H1 (cell line): ENCODE measurements around the gene RADIL. TPM values are rescaled to one million over a fixed set of nuclear protein-coding genes. Genes with fewer than 3 reads are reported as not detected.
A peak's percentile ranks its signal among the peaks of the same experiment; 100 is the strongest.

ENCODE experiments used
- CTCF ChIA-PET: fragments of 300-600 bp; sonication (Branson Sonifier 250); formaldehyde crosslinking; loops from one replicate; lab custom pipeline; 2021; ENCODE audit not compliant: partially characterized antibody; lab: Charles Lee
- POLR2A ChIA-PET: fragments of 300-600 bp; sonication (Branson Sonifier 250); formaldehyde crosslinking; loops from one replicate; lab custom pipeline; 2021; ENCODE audit warnings: inconsistent platforms; ENCODE audit not compliant: partially characterized antibody; lab: Charles Lee
- DNase-seq, 2 experiments: peaks; one replicate each; pipeline versions ENCODE4 v3.0.0 to v3.0.0-alpha.2; 2010 to 2022; ENCODE audit warnings: low spot score in 2 of 2, low read depth in 1 of 2, mixed read lengths in 1 of 2
- FAIRE-seq: peaks from 2 replicates; lab custom pipeline; 2011; peaks lifted over from hg19 to GRCh38; lab: Jason Lieb, UNC
- H2AFZ ChIP-seq: 2 replicates; pipeline ENCODE4 v1.8.1; 2012; ENCODE audit warnings: low read length, inconsistent platforms
- H2AK5ac ChIP-seq: 2 replicates; pipeline ENCODE4 v1.6.1; 2013; ENCODE audit warnings: low read depth, low read length
- H2BK120ac ChIP-seq: replicated peaks from 2 replicates; pipeline ENCODE3; 2013; ENCODE audit warnings: low read depth, low read length, inconsistent platforms
- H2BK12ac ChIP-seq: 2 replicates; pipeline ENCODE4 v1.6.1; 2013; ENCODE audit warnings: low read depth, low read length
- H2BK15ac ChIP-seq: 2 replicates; pipeline ENCODE4 v1.6.1; 2013; ENCODE audit warnings: low read length
- H2BK20ac ChIP-seq: 2 replicates; pipeline ENCODE4 v1.6.1; 2013; ENCODE audit warnings: low read length
- H2BK5ac ChIP-seq: 2 replicates; pipeline ENCODE4 v1.6.1; 2013; ENCODE audit warnings: low read depth, low read length
- H3K14ac ChIP-seq: 2 replicates; pipeline ENCODE4 v1.6.1; 2013; ENCODE audit warnings: inconsistent platforms; ENCODE audit not compliant: insufficient read length
- H3K18ac ChIP-seq: 2 replicates; pipeline ENCODE4 v1.6.1; 2013; ENCODE audit warnings: low read length; ENCODE audit errors: extremely low read depth
- H3K23ac ChIP-seq: 2 replicates; pipeline ENCODE4 v1.6.1; 2013; ENCODE audit warnings: inconsistent platforms; ENCODE audit not compliant: insufficient read length
- H3K23me2 ChIP-seq: 2 replicates; pipeline ENCODE4 v1.6.1; 2013; ENCODE audit warnings: low read depth, low read length
- H3K27ac ChIP-seq: 2 replicates; pipeline ENCODE4 v1.6.1; 2011; ENCODE audit warnings: low read depth, low read length, inconsistent platforms
- H3K27me3 ChIP-seq, 4 experiments: replicated peaks in 1 of 4; 1 replicate in 1 of 4; 2 replicates in 3 of 4; pipeline versions ENCODE4 v1.6.1 to v1.8.1; 2011 to 2013; ENCODE audit warnings: low read length in 3 of 4, mild to moderate bottlenecking in 3 of 4, inconsistent platforms in 2 of 4, mixed read lengths in 2 of 4, moderate library complexity in 1 of 4; ENCODE audit not compliant: control insufficient read depth in 3 of 4, insufficient read depth in 3 of 4; ENCODE audit errors: extremely low read depth in 1 of 4
- H3K36me3 ChIP-seq, 4 experiments: 2 replicates each; pipeline versions ENCODE4 v1.6.1 to v1.8.1; 2011 to 2013; ENCODE audit warnings: mild to moderate bottlenecking in 4 of 4, low read length in 3 of 4, moderate library complexity in 2 of 4, control low read depth in 1 of 4, inconsistent platforms in 1 of 4; ENCODE audit not compliant: insufficient read depth in 4 of 4, control insufficient read depth in 2 of 4
- H3K4ac ChIP-seq: replicated peaks from 2 replicates; pipeline ENCODE3; 2013; ENCODE audit warnings: low read length, low read depth, mixed read lengths, inconsistent platforms; ENCODE audit not compliant: insufficient read length
- H3K4me1 ChIP-seq, 4 experiments: replicated peaks in 1 of 4; 1 replicate in 1 of 4; 2 replicates in 3 of 4; pipeline versions ENCODE4 v1.6.1 to v1.8.1; 2011 to 2013; ENCODE audit warnings: low read length in 3 of 4, inconsistent platforms in 2 of 4, mixed read lengths in 1 of 4; ENCODE audit not compliant: insufficient read depth in 4 of 4, control insufficient read depth in 3 of 4
- H3K4me2 ChIP-seq, 2 experiments: 2 replicates each; pipeline versions ENCODE4 v1.6.1 to v1.8.1; 2011 to 2013; ENCODE audit warnings: low read depth in 2 of 2, low read length in 2 of 2, control low read depth in 1 of 2, inconsistent platforms in 1 of 2, mild to moderate bottlenecking in 1 of 2; ENCODE audit not compliant: insufficient read depth in 1 of 2
- H3K4me3 ChIP-seq, 4 experiments: fragments of 200-600, 300-600 bp in 1 of 4; sonication (generic), shearing (Covaris generic), sonication (Bioruptor Twin) in 1 of 4; 2 replicates each; pipeline versions ENCODE4 v1.5.1 to v1.8.1; 2011 to 2016; ENCODE audit warnings: low read length in 4 of 4, low read depth in 3 of 4, control low read depth in 2 of 4, inconsistent platforms in 2 of 4, mild to moderate bottlenecking in 2 of 4, mixed read lengths in 1 of 4, moderate library complexity in 1 of 4; ENCODE audit not compliant: insufficient read depth in 2 of 4; ENCODE audit errors: extremely low read depth in 1 of 4
- H3K56ac ChIP-seq: replicated peaks from 2 replicates; pipeline ENCODE3; 2013; ENCODE audit warnings: low read depth, mild to moderate bottlenecking, mixed read lengths, low read length, inconsistent platforms; ENCODE audit not compliant: insufficient read length
- H3K79me1 ChIP-seq: 2 replicates; pipeline ENCODE4 v1.6.1; 2013; ENCODE audit warnings: low read depth, low read length, control low read depth
- H3K79me2 ChIP-seq, 2 experiments: 2 replicates each; pipeline versions ENCODE4 v1.6.1 to v1.8.1; 2012 to 2013; ENCODE audit warnings: low read length in 2 of 2, mild to moderate bottlenecking in 2 of 2, inconsistent platforms in 1 of 2; ENCODE audit not compliant: insufficient read depth in 2 of 2, control insufficient read depth in 1 of 2
- H3K9ac ChIP-seq, 4 experiments: replicated peaks in 1 of 4; 1 replicate in 1 of 4; 2 replicates in 3 of 4; pipeline versions ENCODE4 v1.6.1 to v1.8.1; 2011 to 2013; ENCODE audit warnings: low read depth in 3 of 4, low read length in 3 of 4, control low read depth in 2 of 4, mild to moderate bottlenecking in 2 of 4, moderate library complexity in 2 of 4, inconsistent platforms in 1 of 4; ENCODE audit errors: extremely low read depth in 1 of 4
- H3K9me3 ChIP-seq, 2 experiments: 2 replicates each; pipeline versions ENCODE4 v1.6.1 to v1.8.1; 2012 to 2013; ENCODE audit warnings: mild to moderate bottlenecking in 2 of 2, moderate library complexity in 2 of 2, control low read depth in 1 of 2, inconsistent platforms in 1 of 2, low read depth in 1 of 2, low read length in 1 of 2, mixed read lengths in 1 of 2; ENCODE audit not compliant: insufficient read depth in 2 of 2
- H4K20me1 ChIP-seq, 2 experiments: replicated peaks in 1 of 2; 2 replicates each; pipeline versions ENCODE3 to v1.8.1; 2011 to 2013; ENCODE audit warnings: inconsistent platforms in 2 of 2, low read length in 2 of 2, mild to moderate bottlenecking in 1 of 2; ENCODE audit not compliant: insufficient read depth in 2 of 2, control insufficient read depth in 1 of 2
- H4K5ac ChIP-seq: 2 replicates; pipeline ENCODE4 v1.6.1; 2013; ENCODE audit warnings: low read length, low read depth, mixed read lengths, inconsistent platforms; ENCODE audit not compliant: insufficient read length
- H4K8ac ChIP-seq: 2 replicates; pipeline ENCODE4 v1.8.0; 2013; ENCODE audit warnings: mild to moderate bottlenecking, moderate library complexity, low read length, inconsistent platforms; ENCODE audit not compliant: insufficient read depth; ENCODE audit errors: extremely low read depth
- H4K91ac ChIP-seq: replicated peaks from 2 replicates; pipeline ENCODE3; 2013; ENCODE audit warnings: low read length, mixed read lengths, inconsistent platforms; ENCODE audit not compliant: insufficient read length
- BACH1 ChIP-seq: IDR thresholded peaks from 2 replicates; pipeline ENCODE4 v1.6.1; 2012; ENCODE audit warnings: low read length, improper control_type of control experiment
- BCL11A ChIP-seq, 2 experiments: IDR thresholded peaks; one replicate each; pipeline ENCODE4 v1.6.1; 2011; ENCODE audit warnings: low read depth in 2 of 2, low read length in 2 of 2, mild to moderate bottlenecking in 2 of 2
- CEBPB ChIP-seq: IDR thresholded peaks from 2 replicates; pipeline ENCODE4 v1.6.1; 2012; ENCODE audit warnings: low read depth, low read length
- CHD1 ChIP-seq: IDR thresholded peaks from 2 replicates; pipeline ENCODE4 v1.6.1; 2012; ENCODE audit warnings: low read depth, low read length, improper control_type of control experiment
- EGR1 ChIP-seq: IDR thresholded peaks from 2 replicates; pipeline ENCODE4 v1.6.1; 2011; ENCODE audit warnings: low read depth, low read length, borderline replicate concordance
- GTF2F1 ChIP-seq: IDR thresholded peaks from 2 replicates; pipeline ENCODE4 v1.6.1; 2012; ENCODE audit warnings: low read depth, low read length, improper control_type of control experiment, borderline replicate concordance
- KDM5A ChIP-seq: fragments of 200-600 bp; IDR thresholded peaks from 2 replicates; pipeline ENCODE4 v1.7.1; 2012; ENCODE audit warnings: mild to moderate bottlenecking, low read length, inconsistent platforms, mixed read lengths
- POLR2AphosphoS5 ChIP-seq: IDR thresholded peaks from 2 replicates; pipeline ENCODE4 v1.6.1; 2011; ENCODE audit warnings: low read depth, low read length
- RXRA ChIP-seq: IDR thresholded peaks from 2 replicates; pipeline ENCODE4 v1.6.1; 2011; ENCODE audit warnings: low read depth, mild to moderate bottlenecking, low read length, moderate library complexity; ENCODE audit not compliant: insufficient read depth
- TCF12 ChIP-seq: IDR thresholded peaks from 2 replicates; pipeline ENCODE4 v1.6.1; 2011; ENCODE audit warnings: low read depth, mild to moderate bottlenecking, low read length
- WGBS, 2 experiments: shearing (Covaris generic) in 1 of 2; methylation state at CpG; one replicate each; pipeline versions ENCODE4 v1.1.6 to v1.1.7; 2013 to 2015; ENCODE audit warnings: low lambda C conversion rate in 2 of 2, mixed read lengths in 2 of 2, inconsistent platforms in 1 of 2, low coverage in 1 of 2, missing lambda C conversion rate in 1 of 2; ENCODE audit not compliant: insufficient replicate concordance in 2 of 2, insufficient coverage in 1 of 2, insufficient read length in 1 of 2; ENCODE audit errors: extremely low coverage in 1 of 2, missing lambda C conversion rate in 1 of 2; 5-methylcytosine and 5-hydroxymethylcytosine counted together
- polyA plus RNA-seq, 7 experiments: library from polyadenylated mRNA; depleted of rRNA in 3 of 7; stranded (reverse) in 5 of 7; unstranded in 2 of 7; fragments of >200 nt in 5 of 7; fragments of 200-250 nt in 2 of 7; gene quantifications; 1 replicate in 5 of 7; 2 replicates in 1 of 7; 4 replicates in 1 of 7; pipeline versions ENCODE4 v1.2.1 to v1.2.3, GENCODE V29; 2011 to 2013; ENCODE audit warnings: missing spikeins in 2 of 7, mixed read lengths in 2 of 7
- total RNA-seq: library from RNA; stranded (reverse); fragmentation: NEBNext Ultra II Directional; extraction: Animal tissue kit (Norgen Biotek cat#: 25700); gene quantifications from 2 replicates; pipeline ENCODE4 v1.2.1, GENCODE V29; 2021

Gene RADIL
- total and polyA plus RNA-seq, 2 of the 8 experiments (the other 6 are each of a cell fraction or from before 2014, with no cell fraction given): 5.0 to 5.4 TPM

DNA sequence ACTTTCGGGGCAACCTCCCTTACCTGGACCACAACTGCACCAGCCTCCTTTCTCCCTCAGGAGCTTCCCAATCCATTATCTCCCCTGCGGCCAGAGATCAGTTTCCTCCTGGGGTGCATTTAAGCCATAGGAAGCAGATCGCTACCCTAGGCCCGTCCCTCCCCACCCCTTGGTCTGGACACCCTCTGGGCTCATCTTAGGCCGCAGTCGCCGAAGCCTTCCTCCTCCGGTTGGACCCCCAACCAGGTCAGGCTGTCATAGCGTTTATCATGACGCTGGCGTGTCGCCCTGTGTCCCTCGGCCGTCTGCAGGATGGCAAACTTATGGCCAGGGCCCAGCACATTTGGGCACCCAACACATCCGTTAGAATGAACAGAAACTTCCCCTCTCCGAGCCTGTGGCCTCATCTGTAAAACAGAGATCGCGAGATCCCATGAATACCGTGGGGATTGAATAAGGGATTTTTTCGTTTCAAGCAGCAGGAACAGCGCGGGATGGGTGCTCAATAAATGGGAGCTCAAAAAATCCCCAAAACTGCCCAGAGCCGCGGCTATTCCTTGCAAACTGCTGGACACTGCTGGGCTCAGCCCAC lies 108.8 kb downstream of the RADIL start:
- Histone ChIP-seq H3K36me3 (0 out of 8 replicates have a peak, but pooled peaks cover 0 to 3% (median 0%) of the 10 kb centered on the region in 4 experiments), H3K79me1 (peaks cover 2% of the 10 kb centered on the region), H2BK5ac (peak overlapping the region; percentile 63; the same call in 1 of the 2 replicates), H3K18ac (peak overlapping the region; percentile 60; the same call in 1 of the 2 replicates), H3K27me3 (0 out of 7 replicates have a peak, but pooled peaks cover 0 to 2% (median 0%) of the 10 kb centered on the region in 4 experiments), H3K14ac (no peak overlapping the region), H4K5ac (peak overlapping the region; percentile 61), H4K91ac (peak overlapping the region; percentile 54)
- 61% methylated on average over 22 of the region's 24 CpGs; no CpG with 5 or more reads in 1 of the 2 experiments for WGBS, 2 experiments
- POLR2A ChIA-PET: interaction anchor here (0.7 to 2.6 kb wide), 13 partner anchors 10 to 820 kb away, joined by 3 to 10 read pairs (median 4); no protein-coding TSS in a partner anchor
- TF ChIP-seq BCL11A (IDR thresholded peaks at IDR 0.05; ENCODE audit: low read depth in 2 of 2, low read length in 2 of 2): no peak
- TF ChIP-seq POLR2AphosphoS5: no peak
- no peak for TF ChIP-seq TCF12
- no peak for TF ChIP-seq CHD1
- no peak for TF ChIP-seq GTF2F1
- TF ChIP-seq EGR1: no peak
- no peak for TF ChIP-seq RXRA
- no peak for TF ChIP-seq BACH1
- TF ChIP-seq KDM5A: no peak
- no peak for TF ChIP-seq CEBPB
- TF ChIP-seq, all 59 proteins: peak for 0
- H4K8ac ChIP-seq: peak overlapping the region; percentile 96; the same call in 1 of the 2 replicates
- H2BK20ac ChIP-seq: no peak overlapping the region
- H3K27ac ChIP-seq: peak overlapping the region; percentile 50; the same call in 1 of the 2 replicates
- H2BK15ac ChIP-seq: no peak overlapping the region
- H4K20me1 ChIP-seq: no peaks in the 10 kb centered on the region
- peak overlapping the region; percentile 82 to 99 (median 98) for H3K4me3 ChIP-seq
- H3K9me3 ChIP-seq: no peaks in the 10 kb centered on the region
- no peak overlapping the region for H3K23ac ChIP-seq
- peaks cover 0 to 5% (median 4%) of the 10 kb centered on the region in 4 experiments; a peak in 3 of 7 replicates for H3K4me1 ChIP-seq
- H2BK120ac ChIP-seq: no peak overlapping the region
- H2BK12ac ChIP-seq: peak overlapping the region; percentile 68; the same call in 1 of the 2 replicates
- H3K4ac ChIP-seq: peak overlapping the region; percentile 49
- peak overlapping the region; percentile 24 for H3K56ac ChIP-seq
- peaks cover 7% of the 10 kb centered on the region; the same call in 1 of the 2 replicates for H3K23me2 ChIP-seq
- FAIRE-seq: no peak
- 0 out of 2 replicates have a peak overlapping the region, but pooled peaks have one; percentile 82 for H2AK5ac ChIP-seq
- CTCF ChIA-PET: interaction anchor here (1.0 to 3.0 kb wide), 4 partner anchors 9 to 23 kb away, joined by 5 to 10 read pairs (median 8); no protein-coding TSS in a partner anchor
- H3K4me2 ChIP-seq: peak overlapping the region; percentile 98 to 100
- peak overlapping the region; percentile 41 to 89 (median 72) for H3K9ac ChIP-seq
- no peak for DNase-seq
- H2AFZ ChIP-seq: peak overlapping the region; percentile 89; the same call in 1 of the 2 replicates
- H3K79me2 ChIP-seq: peaks cover 0 to 24% of the 10 kb centered on the region in 2 experiments; a peak in 2 of 4 replicates
